Spleen (tissue), 11 donors: ENCODE data around the gene AUH. TPM values are rescaled to one million over a fixed set of nuclear protein-coding genes. Genes with fewer than 3 reads are reported as not detected.
A peak's percentile ranks its signal among the peaks of the same experiment; 100 is the strongest.

Source experiments
- DNase-seq: peaks from one replicate; pipeline ENCODE4 v3.0.0-alpha.2; 2020
- H3K27ac ChIP-seq, 8 donors: fragments of 200-600 bp; sonication (generic) in 7 of 8; 1 replicate in 4 of 8; 2 replicates in 4 of 8; pipeline versions ENCODE4 v1.5.0 to v1.8.0; 2016 to 2021; ENCODE audit warnings: inconsistent platforms in 4 of 8, mild to moderate bottlenecking in 4 of 8, moderate library complexity in 1 of 8
- H3K27me3 ChIP-seq, 7 donors: fragments of 200-600 bp; sonication (generic) in 6 of 7; replicated peaks in 1 of 7; 1 replicate in 4 of 7; 2 replicates in 3 of 7; pipeline versions ENCODE4 v1.5.0 to v1.8.0; 2016 to 2021; ENCODE audit warnings: inconsistent platforms in 3 of 7, mild to moderate bottlenecking in 1 of 7
- H3K36me3 ChIP-seq, 6 donors: fragments of 200-600 bp; sonication (generic) in 5 of 6; 1 replicate in 4 of 6; 2 replicates in 2 of 6; pipeline versions ENCODE4 v1.5.0 to v1.8.0; 2016 to 2021; ENCODE audit warnings: inconsistent platforms in 2 of 6
- H3K4me1 ChIP-seq, 6 donors: fragments of 200-600 bp; sonication (generic) in 5 of 6; 1 replicate in 3 of 6; 2 replicates in 3 of 6; pipeline versions ENCODE4 v1.5.0 to v1.8.0; 2016 to 2021; ENCODE audit warnings: inconsistent platforms in 3 of 6
- H3K4me3 ChIP-seq, 8 donors: fragments of 200-600 bp; sonication (generic) in 7 of 8; 1 replicate in 4 of 8; 2 replicates in 4 of 8; pipeline versions ENCODE4 v1.5.0 to v1.8.0; 2016 to 2021; ENCODE audit warnings: inconsistent platforms in 4 of 8, mild to moderate bottlenecking in 4 of 8, moderate library complexity in 2 of 8
- H3K9me3 ChIP-seq, 8 donors: fragments of 200-600 bp; sonication (generic) in 7 of 8; 1 replicate in 4 of 8; 2 replicates in 4 of 8; pipeline versions ENCODE4 v1.5.0 to v1.8.0; 2016 to 2021; ENCODE audit warnings: inconsistent platforms in 4 of 8
- POLR2A ChIP-seq, 3 donors: fragments of 450-650 bp; IDR thresholded peaks; one replicate each; pipeline ENCODE4 v1.5.1; 2017; ENCODE audit warnings: antibody characterized with exemption in 3 of 3, mild to moderate bottlenecking in 1 of 3
- POLR2AphosphoS5 ChIP-seq, 3 donors: sonication (generic); formaldehyde crosslinking; IDR thresholded peaks; one replicate each; pipeline ENCODE4 v1.5.1; 2017; ENCODE audit warnings: antibody characterized with exemption in 3 of 3
- WGBS, 5 donors: extraction: QIAGEN DNeasy Blood & Tissue Kit in 3 of 5; methylation state at CpG; one replicate each; pipeline versions ENCODE4 v1.1.5 to v1.1.7; 2013 to 2018; 5-methylcytosine and 5-hydroxymethylcytosine counted together
- intact Hi-C: fragments of 100-400 bp; cut with DNase I; formaldehyde crosslinking; loops from one replicate; pipeline ENCODE4 v1.15.0; 2023; ENCODE audit warnings: low total_unique reads
- polyA plus RNA-seq, 3 donors: library from polyadenylated mRNA; stranded (reverse); fragments of 200-250 nt; gene quantifications; one replicate each; pipeline ENCODE4 v1.2.1, GENCODE V29; 2013
- total RNA-seq, 7 donors: library from RNA; depleted of rRNA in 3 of 7; stranded (reverse); fragments of >200 nt in 3 of 7; fragmentation: NEBNext Ultra II Directional in 4 of 7; extraction: Animal tissue kit (Norgen Biotek cat#: 25700) in 4 of 7; gene quantifications; one replicate each; pipeline versions ENCODE4 v1.1.0 to v1.2.1, GENCODE V29; 2016 to 2021
- TF ChIP-seq, protein P1 (sequence below), 11 experiments: fragments of 200-600 bp in 7 of 11; fragments of 450-650 bp in 4 of 11; sonication (generic) in 4 of 11; IDR thresholded peaks in 8 of 11; conservative IDR thresholded peaks in 3 of 11; 1 replicate in 7 of 11; 2 replicates in 4 of 11; pipeline versions ENCODE4 v1.4.0 to v1.8.0; 2016 to 2021; ENCODE audit warnings: antibody characterized with exemption in 11 of 11, inconsistent platforms in 4 of 11, mild to moderate bottlenecking in 1 of 11
- donor health status: healthy with polysubstance abuse.
- donor health status: DM: no; HTN: no; CAD: no; lungs with moderate emphysema.
- donor health status: DM: no; HTN: no; CAD: no.
- donor health status: Bipolar disorder and iron deficiency.
- donor health status: healthy.
- donor health status: DM: no; HTN: no; CAD: no.
- donor health status: DM: yes; HTN: yes; CAD: no.

AUH gene
- total and polyA plus RNA-seq, 10 donors: 9.4 to 37.3 (median 20.6) TPM

- Histone ChIP-seq H3K9me3 (peaks cover 0 to 7% (median 3%) of the 10 kb centered on the region in 8 donors), H3K4me3 (no peak overlapping the region), H3K4me1 (peaks cover 7 to 30% (median 25%) of the 10 kb centered on the region in 6 donors), H3K27ac (peak overlapping the region; percentile 16 to 91 (median 82)), H3K36me3 (no peaks in the 10 kb centered on the region), H3K27me3 (no peaks in the 10 kb centered on the region)
- intact Hi-C loops: no loop called here
- TF ChIP-seq, protein P1, sequence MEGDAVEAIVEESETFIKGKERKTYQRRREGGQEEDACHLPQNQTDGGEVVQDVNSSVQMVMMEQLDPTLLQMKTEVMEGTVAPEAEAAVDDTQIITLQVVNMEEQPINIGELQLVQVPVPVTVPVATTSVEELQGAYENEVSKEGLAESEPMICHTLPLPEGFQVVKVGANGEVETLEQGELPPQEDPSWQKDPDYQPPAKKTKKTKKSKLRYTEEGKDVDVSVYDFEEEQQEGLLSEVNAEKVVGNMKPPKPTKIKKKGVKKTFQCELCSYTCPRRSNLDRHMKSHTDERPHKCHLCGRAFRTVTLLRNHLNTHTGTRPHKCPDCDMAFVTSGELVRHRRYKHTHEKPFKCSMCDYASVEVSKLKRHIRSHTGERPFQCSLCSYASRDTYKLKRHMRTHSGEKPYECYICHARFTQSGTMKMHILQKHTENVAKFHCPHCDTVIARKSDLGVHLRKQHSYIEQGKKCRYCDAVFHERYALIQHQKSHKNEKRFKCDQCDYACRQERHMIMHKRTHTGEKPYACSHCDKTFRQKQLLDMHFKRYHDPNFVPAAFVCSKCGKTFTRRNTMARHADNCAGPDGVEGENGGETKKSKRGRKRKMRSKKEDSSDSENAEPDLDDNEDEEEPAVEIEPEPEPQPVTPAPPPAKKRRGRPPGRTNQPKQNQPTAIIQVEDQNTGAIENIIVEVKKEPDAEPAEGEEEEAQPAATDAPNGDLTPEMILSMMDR (IDR thresholded peaks at IDR 0.05 in 8 of 11, conservative IDR thresholded peaks at IDR 0.05 in 3 of 11): no peak
- TF ChIP-seq POLR2AphosphoS5 (IDR thresholded peaks at IDR 0.05) (no peak), POLR2A (IDR thresholded peaks at IDR 0.05) (no peak)
- DNase-seq: no peak
- WGBS, 5 donors: 88 to 93% (median 90%) methylated on average over 9 of the region's 9 CpGs
These were observed 154.4 kb downstream of the AUH start for GRCh38 chr9:91207397-91207728.

GRCh38 chr9:91206806-91207205 lies 154.9 kb downstream of the AUH start:
- peaks cover 0 to 9% (median 3%) of the 10 kb centered on the region in 8 donors for H3K9me3 ChIP-seq
- no peak for DNase-seq
- 94 to 100% (median 98%) methylated on average over 1 of the region's 1 CpG for WGBS, 5 donors
- TF ChIP-seq, protein P1 (IDR thresholded peaks at IDR 0.05 in 8 of 11, conservative IDR thresholded peaks at IDR 0.05 in 3 of 11): no peak
- TF ChIP-seq POLR2AphosphoS5 (IDR thresholded peaks at IDR 0.05): no peak
- no peak for TF ChIP-seq POLR2A (IDR thresholded peaks at IDR 0.05)
- peaks cover 7 to 30% (median 23%) of the 10 kb centered on the region in 6 donors for H3K4me1 ChIP-seq
- H3K27me3 ChIP-seq: no peaks in the 10 kb centered on the region
- H3K36me3 ChIP-seq: no peaks in the 10 kb centered on the region
- intact Hi-C loops: no loop called here
- H3K27ac ChIP-seq: peak overlapping the region in 4 of 8 donors; percentile 85 to 91 (median 88)
- H3K4me3 ChIP-seq: no peak overlapping the region

DNA sequence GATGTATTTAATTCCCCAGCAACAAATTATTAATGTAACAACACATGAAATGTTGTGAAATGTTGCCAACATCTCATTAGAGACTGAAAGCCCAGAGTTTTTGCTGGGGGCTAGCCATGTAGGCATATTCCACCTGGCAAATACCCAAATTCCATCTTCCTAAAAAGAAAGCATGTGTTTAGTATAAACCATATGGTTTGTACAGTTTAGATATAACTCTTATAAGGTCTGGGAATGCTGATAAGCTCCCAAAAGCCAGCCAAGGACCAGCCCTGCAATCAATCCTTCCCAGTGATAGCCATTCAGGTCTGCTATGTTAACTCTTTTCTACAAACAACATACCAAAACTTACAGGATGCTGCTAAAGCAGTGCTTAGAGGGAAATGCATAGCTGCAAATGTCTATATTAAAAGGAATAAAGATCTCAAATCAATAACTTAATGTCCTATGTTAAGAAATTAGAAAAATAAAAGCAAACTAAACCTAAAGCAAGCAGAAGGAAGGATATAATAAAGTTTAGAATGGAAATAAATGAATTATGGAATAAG lies 158.9 kb downstream of the AUH start:
- intact Hi-C loops: no loop called here
- Histone ChIP-seq H3K9me3 (peaks cover 0 to 17% (median 3%) of the 10 kb centered on the region in 8 donors), H3K4me3 (no peak overlapping the region), H3K4me1 (peaks cover 6 to 35% (median 20%) of the 10 kb centered on the region in 6 donors), H3K27ac (no peak overlapping the region), H3K27me3 (no peaks in the 10 kb centered on the region), H3K36me3 (no peaks in the 10 kb centered on the region)
- DNase-seq: no peak
- TF ChIP-seq POLR2AphosphoS5 (IDR thresholded peaks at IDR 0.05) (no peak), POLR2A (IDR thresholded peaks at IDR 0.05) (no peak)
- TF ChIP-seq, protein P1 (IDR thresholded peaks at IDR 0.05 in 8 of 11, conservative IDR thresholded peaks at IDR 0.05 in 3 of 11): no peak

- H3K9me3 ChIP-seq: peaks cover 0 to 17% (median 3%) of the 10 kb centered on the region in 8 donors
- no peaks in the 10 kb centered on the region for H3K36me3 ChIP-seq
- peaks cover 0 to 42% (median 16%) of the 10 kb centered on the region in 6 donors for H3K4me1 ChIP-seq
- TF ChIP-seq POLR2A (IDR thresholded peaks at IDR 0.05) (no peak), POLR2AphosphoS5 (IDR thresholded peaks at IDR 0.05) (no peak)
- TF ChIP-seq, protein P1 (IDR thresholded peaks at IDR 0.05 in 8 of 11, conservative IDR thresholded peaks at IDR 0.05 in 3 of 11): no peak
- H3K4me3 ChIP-seq: no peak overlapping the region
- no peak for DNase-seq
- no peak overlapping the region for H3K27ac ChIP-seq
- no peaks in the 10 kb centered on the region for H3K27me3 ChIP-seq
- 91 to 99% (median 93%) methylated on average over 2 of the region's 2 CpGs for WGBS, 5 donors
- intact Hi-C loops: no loop called here
These were observed 160.9 kb downstream of the AUH start for GRCh38 chr9:91200692-91201336.
